Activated CD8-positive, alpha-beta T cell treated with anti-CD3 and anti-CD28 coated beads, Interleukin-2, amount 10 ng/mL, durations not matched to agents 7 days and 5 days (primary cell): ENCODE data around the gene COPG2. TPM values are rescaled to one million over a fixed set of nuclear protein-coding genes. Genes with fewer than 3 reads are reported as not detected.
"Not testable (repeated sequence)": the region's sequence is repeated elsewhere in the genome, so short reads cannot be mapped to it uniquely, and the experiment has no call there.

Source experiments
- ATAC-seq: fragments of 150-1000 bp; cut with Tn5 transposase; one replicate; pipeline ENCODE4 v1.10.0; 2021; ENCODE audit warnings: moderate library complexity
- CTCF ChIA-PET: fragments of 350-600 bp; sonication (Branson Sonifier 250); formaldehyde crosslinking; loops from one replicate; lab custom pipeline; 2021; ENCODE audit warnings: antibody characterized with exemption; lab: Charles Lee
- POLR2A ChIA-PET: fragments of 350-600 bp; sonication (Branson Sonifier 250); formaldehyde crosslinking; loops from one replicate; lab custom pipeline; 2021; ENCODE audit warnings: antibody characterized with exemption; lab: Charles Lee
- DNase-seq: peaks from one replicate; pipeline ENCODE4 v3.0.0-alpha.2; 2020
- H3K27ac Mint-ChIP-seq: one replicate; pipeline ENCODE4 v1.8.0; 2021; ENCODE audit warnings: mild to moderate bottlenecking, mixed read lengths
- H3K27me3 Mint-ChIP-seq: one replicate; pipeline ENCODE4 v1.8.0; 2021; ENCODE audit warnings: low read depth, mixed read lengths
- H3K36me3 Mint-ChIP-seq: one replicate; pipeline ENCODE4 v1.8.0; 2021; ENCODE audit warnings: low read depth, mixed read lengths
- H3K4me1 Mint-ChIP-seq: one replicate; pipeline ENCODE4 v1.8.0; 2021; ENCODE audit warnings: low read depth, mixed read lengths
- H3K4me3 Mint-ChIP-seq: one replicate; pipeline ENCODE4 v1.8.0; 2021; ENCODE audit warnings: mild to moderate bottlenecking, mixed read lengths
- H3K9me3 Mint-ChIP-seq: one replicate; pipeline ENCODE4 v1.8.0; 2022; ENCODE audit warnings: mixed read lengths; ENCODE audit not compliant: insufficient read depth
- total RNA-seq, 2 experiments: library from RNA; stranded (reverse); gene quantifications; one replicate each; pipeline ENCODE4 v1.2.3, GENCODE V29; 2021

COPG2 gene
- total RNA-seq, 2 experiments from 2014 or later, result 14.1 to 14.6 TPM

DNA sequence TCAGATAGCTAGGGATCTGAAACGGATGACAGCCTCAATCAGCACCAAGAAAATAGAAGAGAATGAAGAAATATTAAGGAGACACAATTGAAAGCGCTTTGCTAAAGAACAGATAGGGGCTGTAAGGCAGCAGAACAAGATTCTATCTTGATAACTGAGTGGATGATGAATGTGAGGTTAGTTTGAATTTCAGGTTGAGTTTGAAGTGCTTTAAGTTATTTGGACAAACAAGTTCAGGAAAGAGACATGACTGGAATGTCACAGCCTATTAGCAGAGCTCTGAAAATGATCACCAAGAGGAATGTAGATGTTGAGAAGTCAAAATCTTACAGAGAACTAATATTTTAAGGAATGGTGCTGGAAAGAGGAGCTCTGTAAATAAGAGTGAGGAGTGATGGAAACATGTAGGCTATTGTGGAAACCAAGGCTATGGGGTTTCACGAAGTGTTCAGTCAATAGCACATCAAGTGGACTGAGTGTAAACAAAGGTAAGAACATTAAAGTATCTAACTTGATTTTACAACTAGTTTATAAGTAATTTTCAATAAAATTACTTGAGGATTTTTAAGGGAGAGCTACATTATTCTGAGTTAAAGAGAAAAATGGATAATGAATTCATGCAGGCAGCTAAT lies 115.0 kb downstream of the COPG2 start:
- Mint-ChIP-seq H3K4me3 (no peak overlapping the region), H3K27ac (no peak overlapping the region), H3K9me3 (no peaks in the 10 kb centered on the region), H3K4me1 (no peaks in the 10 kb centered on the region), H3K36me3 (no peaks in the 10 kb centered on the region), H3K27me3 (no peaks in the 10 kb centered on the region)
- ChIA-PET POLR2A (no interaction called here), CTCF (no interaction called here)
- no peak for ATAC-seq
- no peak for DNase-seq

- Mint-ChIP-seq H3K36me3 (peaks cover 1% of the 10 kb centered on the region), H3K4me1 (no peaks in the 10 kb centered on the region), H3K27ac (no peak overlapping the region), H3K9me3 (no peaks in the 10 kb centered on the region), H3K27me3 (no peaks in the 10 kb centered on the region), H3K4me3 (no peak overlapping the region)
- DNase-seq (no peak), ATAC-seq (no peak)
- ChIA-PET POLR2A (no interaction called here), CTCF (no interaction called here)
Observed at GRCh38 chr7:130544356-130544755, 124.2 kb downstream of the COPG2 start.

GRCh38 chr7:130543487-130544010 lies 125.0 kb downstream of the COPG2 start:
- Mint-ChIP-seq H3K36me3 (peaks cover 1% of the 10 kb centered on the region), H3K4me1 (no peaks in the 10 kb centered on the region), H3K9me3 (no peaks in the 10 kb centered on the region), H3K4me3 (no peak overlapping the region), H3K27ac (no peak overlapping the region), H3K27me3 (no peaks in the 10 kb centered on the region)
- ChIA-PET CTCF (no interaction called here), POLR2A (no interaction called here)
- no peak for ATAC-seq
- no peak for DNase-seq

DNA sequence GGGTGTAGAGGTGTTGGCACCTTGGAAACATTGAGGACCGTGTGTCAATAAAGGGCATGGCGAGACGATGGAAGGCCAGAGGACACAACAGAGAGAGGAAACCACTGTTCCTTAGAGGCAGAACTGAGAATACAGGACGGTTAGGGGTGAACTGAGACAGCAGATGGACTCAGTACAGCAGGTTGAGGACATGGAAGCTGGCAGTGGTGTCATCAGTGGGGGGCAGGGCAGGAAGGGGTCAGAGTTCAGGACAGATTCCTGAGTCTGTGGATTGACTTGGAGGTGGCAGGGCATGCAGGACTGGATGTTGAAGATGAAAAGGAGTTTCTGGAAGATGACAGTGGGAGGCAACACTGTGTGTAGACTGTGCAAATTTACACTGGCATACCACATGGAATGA lies 126.3 kb downstream of the COPG2 start:
- H3K27ac Mint-ChIP-seq, H3K4me3 Mint-ChIP-seq, DNase-seq, H3K36me3 Mint-ChIP-seq, H3K9me3 Mint-ChIP-seq, H3K4me1 Mint-ChIP-seq, CTCF ChIA-PET, H3K27me3 Mint-ChIP-seq, POLR2A ChIA-PET, ATAC-seq: not testable (repeated sequence)

DNA sequence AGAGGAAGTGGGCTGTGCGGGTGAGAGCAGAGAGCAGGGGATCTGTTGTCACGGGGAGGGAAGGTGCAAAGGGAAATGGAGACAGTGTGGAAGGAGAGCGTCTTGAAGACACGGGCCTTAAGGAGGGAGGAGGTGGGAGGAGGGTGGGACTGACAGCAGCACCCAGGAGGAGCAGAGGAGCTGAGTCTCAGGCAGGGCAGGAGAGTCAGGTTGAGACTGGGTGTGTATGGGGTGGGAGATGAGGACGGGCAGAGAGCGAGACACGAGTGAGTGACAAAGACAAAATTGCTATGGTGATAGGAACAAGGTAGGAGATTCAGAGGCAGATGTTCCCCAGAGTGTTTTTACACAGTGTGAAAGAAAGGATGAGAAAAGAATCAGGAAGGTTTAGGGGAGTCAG lies 127.3 kb downstream of the COPG2 start:
- H3K27me3 Mint-ChIP-seq, H3K4me1 Mint-ChIP-seq, DNase-seq, H3K36me3 Mint-ChIP-seq, H3K4me3 Mint-ChIP-seq, H3K27ac Mint-ChIP-seq, H3K9me3 Mint-ChIP-seq, POLR2A ChIA-PET, ATAC-seq, CTCF ChIA-PET: not testable (repeated sequence)

- H3K4me3 Mint-ChIP-seq, CTCF ChIA-PET, DNase-seq, H3K4me1 Mint-ChIP-seq, H3K27ac Mint-ChIP-seq, H3K36me3 Mint-ChIP-seq, H3K9me3 Mint-ChIP-seq, H3K27me3 Mint-ChIP-seq, POLR2A ChIA-PET, ATAC-seq: not testable (repeated sequence)
Observed at GRCh38 chr7:130537894-130538293, 130.7 kb downstream of the COPG2 start.

- no peak overlapping the region for H3K27ac Mint-ChIP-seq
- DNase-seq (no peak), ATAC-seq (no peak)
- ChIA-PET POLR2A (no interaction called here), CTCF (no interaction called here)
- H3K36me3 Mint-ChIP-seq, result no peaks in the 10 kb centered on the region
- no peaks in the 10 kb centered on the region for H3K9me3 Mint-ChIP-seq
- no peak overlapping the region for H3K4me3 Mint-ChIP-seq
- H3K27me3 Mint-ChIP-seq, result no peaks in the 10 kb centered on the region
- H3K4me1 Mint-ChIP-seq, result no peaks in the 10 kb centered on the region
Observed at GRCh38 chr7:130529417-130529816, 139.1 kb downstream of the COPG2 start.

DNA sequence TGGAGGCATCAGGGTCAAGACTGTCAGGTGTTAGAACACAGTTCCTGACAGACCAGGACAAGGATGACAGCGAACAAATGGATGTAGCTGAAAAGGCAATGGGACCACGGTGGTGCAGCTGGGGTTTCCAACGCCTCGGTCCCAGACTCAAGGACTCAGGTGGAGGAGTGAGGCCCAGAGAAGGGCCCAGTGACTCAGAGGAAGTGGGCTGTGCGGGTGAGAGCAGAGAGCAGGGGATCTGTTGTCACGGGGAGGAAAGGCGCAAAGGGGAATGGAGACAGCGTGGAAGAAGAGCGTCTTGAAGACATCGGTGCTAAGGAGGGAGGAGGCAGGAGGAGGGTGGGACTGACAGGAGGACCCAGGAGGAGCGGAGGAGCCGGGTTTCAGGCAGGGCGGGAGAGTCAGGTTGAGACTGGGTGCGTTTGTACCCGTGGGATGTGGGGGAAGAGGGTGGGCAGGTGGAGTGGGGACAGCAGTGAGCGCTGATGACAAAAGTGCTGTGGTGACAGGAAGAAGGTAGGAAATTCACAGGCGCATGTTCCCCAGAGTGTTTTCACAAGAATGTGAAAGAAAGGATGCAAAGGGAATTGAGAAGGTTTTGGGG lies 140.7 kb downstream of the COPG2 start:
- DNase-seq, CTCF ChIA-PET, H3K9me3 Mint-ChIP-seq, H3K4me3 Mint-ChIP-seq, H3K4me1 Mint-ChIP-seq, H3K27me3 Mint-ChIP-seq, POLR2A ChIA-PET, H3K36me3 Mint-ChIP-seq: not testable (repeated sequence)
- ATAC-seq, result peak; percentile 44
- H3K27ac Mint-ChIP-seq, result peak overlapping the region; percentile 53

- no peaks in the 10 kb centered on the region for H3K4me1 Mint-ChIP-seq
- CTCF ChIA-PET, result no interaction called here
- H3K27ac Mint-ChIP-seq, result no peak overlapping the region
- H3K9me3 Mint-ChIP-seq, result no peaks in the 10 kb centered on the region
- no peak overlapping the region for H3K4me3 Mint-ChIP-seq
- no peak for ATAC-seq
- no peak for DNase-seq
- POLR2A ChIA-PET, result no interaction called here
- H3K36me3 Mint-ChIP-seq, result no peaks in the 10 kb centered on the region
- no peaks in the 10 kb centered on the region for H3K27me3 Mint-ChIP-seq
Observed at GRCh38 chr7:130524628-130525027, 143.9 kb downstream of the COPG2 start.

DNA sequence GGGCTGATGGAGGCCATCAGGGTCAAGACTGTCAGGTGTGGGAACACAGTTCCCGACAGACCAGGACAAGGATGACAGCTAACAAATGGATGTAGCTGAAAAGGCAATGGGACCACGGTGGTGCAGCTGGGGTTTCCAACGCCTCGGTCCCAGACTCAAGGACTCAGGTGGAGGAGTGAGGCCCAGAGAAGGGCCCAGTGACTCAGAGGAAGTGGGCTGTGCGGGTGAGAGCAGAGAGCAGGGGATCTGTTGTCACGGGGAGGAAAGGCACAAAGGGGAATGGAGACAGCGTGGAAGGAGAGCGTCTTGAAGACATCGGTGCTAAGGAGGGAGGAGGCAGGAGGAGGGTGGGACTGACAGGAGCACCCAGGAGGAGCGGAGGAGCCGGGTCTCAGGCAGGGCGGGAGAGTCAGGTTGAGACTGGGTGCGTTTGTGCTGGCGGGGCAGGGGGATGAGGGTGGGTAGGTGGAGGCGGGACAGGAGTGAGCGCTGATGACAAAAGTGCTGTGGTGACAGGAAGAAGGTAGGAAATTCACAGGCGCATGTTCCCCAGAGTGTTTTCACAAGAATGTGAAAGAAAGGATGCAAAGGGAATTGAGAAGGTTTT lies 144.9 kb downstream of the COPG2 start:
- H3K4me3 Mint-ChIP-seq, H3K36me3 Mint-ChIP-seq, H3K9me3 Mint-ChIP-seq, H3K4me1 Mint-ChIP-seq, POLR2A ChIA-PET, H3K27ac Mint-ChIP-seq, ATAC-seq, H3K27me3 Mint-ChIP-seq, CTCF ChIA-PET, DNase-seq: not testable (repeated sequence)

GRCh38 chr7:130521258-130521951 lies 147.1 kb downstream of the COPG2 start:
- ChIA-PET CTCF (interaction anchor here (0.8 kb wide), 1 partner anchor 29 kb away, joined by 3 read pairs; no protein-coding TSS in a partner anchor), POLR2A (no interaction called here)
- H3K27me3 Mint-ChIP-seq, result no peaks in the 10 kb centered on the region
- ATAC-seq, result no peak
- H3K4me3 Mint-ChIP-seq, result no peak overlapping the region
- no peaks in the 10 kb centered on the region for H3K9me3 Mint-ChIP-seq
- H3K36me3 Mint-ChIP-seq, result no peaks in the 10 kb centered on the region
- no peak for DNase-seq
- no peak overlapping the region for H3K27ac Mint-ChIP-seq
- no peaks in the 10 kb centered on the region for H3K4me1 Mint-ChIP-seq
